Endothelial cell (in vitro differentiated cells): ENCODE measurements around the gene CAMTA1. TPM values are rescaled to one million over a fixed set of nuclear protein-coding genes. Genes with fewer than 3 reads are reported as not detected.
A peak's percentile ranks its signal among the peaks of the same experiment; 100 is the strongest.

ENCODE experiments used
- DNase-seq: peaks from one replicate; pipeline ENCODE4 v3.0.0; 2021; ENCODE audit warnings: low spot score
- H3K27ac Mint-ChIP-seq: one replicate; pipeline ENCODE4 v1.8.0; 2021; ENCODE audit warnings: mixed read lengths, inconsistent platforms; ENCODE audit not compliant: unreplicated experiment
- H3K27me3 Mint-ChIP-seq: one replicate; pipeline ENCODE4 v1.8.0; 2021; ENCODE audit warnings: mild to moderate bottlenecking, moderate library complexity, mixed read lengths, inconsistent platforms; ENCODE audit not compliant: unreplicated experiment
- H3K36me3 Mint-ChIP-seq: one replicate; pipeline ENCODE4 v1.8.0; 2021; ENCODE audit warnings: mild to moderate bottlenecking, low read depth, mixed read lengths, inconsistent platforms; ENCODE audit not compliant: unreplicated experiment
- H3K4me1 Mint-ChIP-seq: one replicate; pipeline ENCODE4 v1.8.0; 2021; ENCODE audit warnings: mild to moderate bottlenecking, mixed read lengths, inconsistent platforms; ENCODE audit not compliant: unreplicated experiment
- H3K4me3 Mint-ChIP-seq: one replicate; pipeline ENCODE4 v1.8.0; 2021; ENCODE audit warnings: mild to moderate bottlenecking, mixed read lengths, inconsistent platforms; ENCODE audit not compliant: unreplicated experiment
- H3K9me3 Mint-ChIP-seq: one replicate; pipeline ENCODE4 v1.8.0; 2021; ENCODE audit warnings: mixed read lengths, inconsistent platforms; ENCODE audit not compliant: unreplicated experiment
- total RNA-seq: library from RNA; stranded (reverse); fragmentation: NEBNext Ultra II Directional; extraction: Animal tissue kit (Norgen Biotek cat#: 25700); gene quantifications from one replicate; pipeline ENCODE4 v1.2.1, GENCODE V29; 2021; ENCODE audit not compliant: unreplicated experiment
- TF ChIP-seq, protein P1 (sequence below): fragments of 200-600 bp; sonication (generic); IDR thresholded peaks from one replicate; pipeline ENCODE4 v1.5.0; 2021; ENCODE audit warnings: antibody characterized with exemption; ENCODE audit not compliant: unreplicated experiment

Gene CAMTA1
- total RNA-seq, 1 donor from 2014 or later = 87.3 TPM

DNA sequence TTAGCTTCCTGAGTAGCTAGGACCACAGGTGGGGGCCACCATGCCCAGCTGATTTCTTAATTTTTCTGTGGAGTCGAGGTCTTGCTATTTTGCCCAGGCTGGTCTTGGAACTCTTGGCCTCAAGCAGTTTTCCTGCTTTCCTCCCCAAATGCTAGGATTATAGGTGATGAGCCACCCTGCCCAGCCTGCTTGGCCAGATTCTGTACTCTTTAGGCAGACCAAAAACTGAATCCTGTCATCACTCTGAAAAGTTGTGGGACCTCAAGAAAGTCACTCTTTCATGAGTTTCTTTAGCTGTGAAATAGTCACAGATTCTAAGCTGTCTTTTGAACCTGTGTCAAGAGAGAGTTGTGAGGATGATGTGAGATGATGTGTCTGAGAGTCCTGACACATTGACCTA lies 105.4 kb downstream of the CAMTA1 start:
- peaks cover 6% of the 10 kb centered on the region for H3K4me1 Mint-ChIP-seq
- no peaks in the 10 kb centered on the region for H3K9me3 Mint-ChIP-seq
- TF ChIP-seq, protein P1, sequence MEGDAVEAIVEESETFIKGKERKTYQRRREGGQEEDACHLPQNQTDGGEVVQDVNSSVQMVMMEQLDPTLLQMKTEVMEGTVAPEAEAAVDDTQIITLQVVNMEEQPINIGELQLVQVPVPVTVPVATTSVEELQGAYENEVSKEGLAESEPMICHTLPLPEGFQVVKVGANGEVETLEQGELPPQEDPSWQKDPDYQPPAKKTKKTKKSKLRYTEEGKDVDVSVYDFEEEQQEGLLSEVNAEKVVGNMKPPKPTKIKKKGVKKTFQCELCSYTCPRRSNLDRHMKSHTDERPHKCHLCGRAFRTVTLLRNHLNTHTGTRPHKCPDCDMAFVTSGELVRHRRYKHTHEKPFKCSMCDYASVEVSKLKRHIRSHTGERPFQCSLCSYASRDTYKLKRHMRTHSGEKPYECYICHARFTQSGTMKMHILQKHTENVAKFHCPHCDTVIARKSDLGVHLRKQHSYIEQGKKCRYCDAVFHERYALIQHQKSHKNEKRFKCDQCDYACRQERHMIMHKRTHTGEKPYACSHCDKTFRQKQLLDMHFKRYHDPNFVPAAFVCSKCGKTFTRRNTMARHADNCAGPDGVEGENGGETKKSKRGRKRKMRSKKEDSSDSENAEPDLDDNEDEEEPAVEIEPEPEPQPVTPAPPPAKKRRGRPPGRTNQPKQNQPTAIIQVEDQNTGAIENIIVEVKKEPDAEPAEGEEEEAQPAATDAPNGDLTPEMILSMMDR = no peak
- no peak overlapping the region for H3K4me3 Mint-ChIP-seq
- H3K27me3 Mint-ChIP-seq = peaks cover 2% of the 10 kb centered on the region
- no peak for DNase-seq
- H3K27ac Mint-ChIP-seq = no peak overlapping the region
- H3K36me3 Mint-ChIP-seq = no peaks in the 10 kb centered on the region

DNA sequence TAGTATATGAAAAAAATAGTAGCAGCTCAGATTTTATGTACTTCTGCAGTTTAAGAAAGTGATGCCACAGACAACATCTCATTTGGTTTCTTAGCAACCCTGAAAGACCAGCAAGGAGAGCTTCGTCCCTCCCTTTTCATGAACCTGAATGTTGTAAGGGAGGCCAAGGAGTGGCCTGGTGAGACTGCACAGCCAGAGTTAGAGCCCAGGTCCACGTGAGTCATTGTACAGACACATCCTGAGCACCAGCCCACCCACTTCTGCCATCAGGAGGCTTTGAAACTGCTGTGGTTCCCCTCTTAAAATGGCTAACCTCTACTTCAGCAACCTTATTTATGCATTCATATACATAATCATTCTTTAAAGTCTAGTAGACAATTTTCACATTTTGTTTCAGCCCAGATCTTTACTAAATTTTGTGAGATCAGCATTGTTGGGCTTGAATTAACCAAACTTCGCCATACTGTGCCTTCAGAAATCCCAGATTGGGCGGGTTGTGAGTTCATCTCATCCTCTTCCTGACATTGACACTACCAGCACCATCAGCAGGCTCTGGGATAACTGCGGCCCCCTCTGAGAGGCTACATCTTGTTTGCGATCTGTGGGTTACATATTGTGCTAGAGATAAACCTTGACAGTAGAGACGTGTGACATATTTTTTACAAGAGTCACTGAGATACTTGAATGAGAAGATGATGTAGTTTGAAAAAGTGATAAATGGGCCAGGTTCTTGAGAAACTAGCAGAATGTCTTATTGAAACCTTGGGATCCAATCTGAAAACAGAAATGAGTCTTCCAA lies 106.7 kb downstream of the CAMTA1 start:
- no peaks in the 10 kb centered on the region for H3K9me3 Mint-ChIP-seq
- no peaks in the 10 kb centered on the region for H3K4me1 Mint-ChIP-seq
- H3K36me3 Mint-ChIP-seq = no peaks in the 10 kb centered on the region
- no peak overlapping the region for H3K4me3 Mint-ChIP-seq
- no peak overlapping the region for H3K27ac Mint-ChIP-seq
- TF ChIP-seq, protein P1 = no peak
- peaks cover 2% of the 10 kb centered on the region for H3K27me3 Mint-ChIP-seq
- no peak for DNase-seq

DNA sequence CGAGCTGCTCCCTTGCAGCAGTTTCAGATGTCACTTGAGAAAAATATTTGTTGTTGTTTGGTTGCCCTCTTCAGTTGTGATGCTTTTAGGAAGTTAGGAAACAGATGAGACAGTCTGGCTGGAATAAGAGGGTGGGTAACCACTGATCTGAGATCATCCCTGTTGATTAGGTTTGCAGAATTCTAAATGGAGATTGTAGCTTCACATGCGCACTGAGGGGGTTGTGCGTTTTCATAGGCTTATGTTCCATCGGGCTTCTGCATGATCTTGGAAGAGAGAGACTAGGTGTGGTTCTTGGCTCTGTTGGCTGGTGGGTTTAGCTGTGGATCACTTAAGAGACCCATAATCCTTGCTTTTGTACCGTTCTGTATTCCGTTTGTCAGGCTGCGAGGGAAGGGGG lies 108.1 kb downstream of the CAMTA1 start:
- TF ChIP-seq, protein P1 = no peak
- H3K27ac Mint-ChIP-seq = no peak overlapping the region
- H3K9me3 Mint-ChIP-seq = no peaks in the 10 kb centered on the region

DNA sequence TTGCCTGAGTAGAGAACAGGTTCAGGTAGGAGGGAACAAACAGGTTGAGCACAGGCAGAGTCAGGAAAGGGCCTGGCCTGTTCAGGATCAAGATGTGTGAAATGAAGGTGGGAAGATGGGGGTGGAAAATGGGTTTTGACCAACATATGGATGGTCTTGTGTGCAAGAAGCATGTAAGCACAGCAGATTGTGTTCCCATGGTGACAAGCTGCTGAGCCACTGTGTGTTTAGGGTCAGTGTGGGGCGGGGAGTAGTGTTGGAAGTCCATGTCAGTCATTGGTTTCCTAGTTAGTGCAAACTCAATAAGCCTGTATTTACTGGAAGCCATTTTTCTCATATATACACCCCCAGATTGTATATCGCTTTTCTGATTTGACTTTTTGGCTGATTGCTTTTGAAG lies 111.9 kb downstream of the CAMTA1 start:
- TF ChIP-seq, protein P1 = no peak
- Mint-ChIP-seq H3K4me1 (no peaks in the 10 kb centered on the region), H3K27ac (peak overlapping the region; percentile 5), H3K36me3 (no peaks in the 10 kb centered on the region), H3K27me3 (peaks cover 2% of the 10 kb centered on the region), H3K4me3 (no peak overlapping the region), H3K9me3 (no peaks in the 10 kb centered on the region)
- no peak for DNase-seq

More for the DNA sequence above, 108.1 kb downstream of the CAMTA1 start:
- DNase-seq = no peak
- Mint-ChIP-seq H3K36me3 (no peaks in the 10 kb centered on the region), H3K4me3 (no peak overlapping the region), H3K4me1 (no peaks in the 10 kb centered on the region), H3K27me3 (peaks cover 3% of the 10 kb centered on the region)

DNA sequence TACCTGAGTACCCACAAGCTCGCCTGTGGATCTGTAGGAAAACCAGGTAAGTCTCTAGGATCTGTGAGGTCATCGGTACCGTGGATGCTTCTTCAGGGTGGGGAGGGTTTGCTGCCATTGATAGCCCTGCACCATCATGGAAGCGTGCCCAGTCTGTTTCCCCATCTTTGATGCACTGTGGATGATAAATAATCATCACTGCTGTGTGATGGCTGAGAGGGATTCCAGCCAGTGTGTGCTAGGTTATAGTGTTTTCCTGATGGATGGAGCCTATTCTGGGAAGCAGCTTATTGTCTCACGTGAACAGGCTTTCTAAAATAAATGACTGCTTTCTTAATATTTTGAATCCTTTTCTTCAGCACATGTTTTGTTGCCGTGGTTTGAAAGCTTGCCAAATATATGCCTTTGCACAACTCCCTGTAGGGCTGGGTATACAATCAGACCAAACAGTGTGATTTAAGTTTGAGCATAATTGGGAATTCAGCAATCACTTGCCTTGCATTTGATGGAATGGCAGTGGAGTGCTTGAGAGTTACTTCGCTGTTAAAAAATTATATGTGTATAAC lies 113.8 kb downstream of the CAMTA1 start:
- H3K27ac Mint-ChIP-seq = no peak overlapping the region
- H3K27me3 Mint-ChIP-seq = peaks cover 7% of the 10 kb centered on the region
- H3K4me3 Mint-ChIP-seq = no peak overlapping the region
- H3K36me3 Mint-ChIP-seq = no peaks in the 10 kb centered on the region
- peaks cover 3% of the 10 kb centered on the region for H3K4me1 Mint-ChIP-seq
- TF ChIP-seq, protein P1 = no peak
- DNase-seq = no peak
- no peaks in the 10 kb centered on the region for H3K9me3 Mint-ChIP-seq
